K562 (cell line): Measurements from ENCODE around the gene CNR2. TPM values are rescaled to one million over a fixed set of nuclear protein-coding genes. Genes with fewer than 3 reads are reported as not detected.

Experiments
- ATAC-seq: fragments of 200-7000 bp; cut with Tn5 transposase; 3 replicates; pipeline ENCODE4 v1.9.1; 2020; ENCODE audit warnings: moderate library complexity
- BruUV-seq: library from RNA; stranded (reverse); fragments of 400-500 nt; replicated peaks from 2 replicates; lab custom pipeline; 2021; lab: Mats Ljungman, UMichigan
- CTCF ChIA-PET: fragments of 300-600 bp; formaldehyde crosslinking; extraction: SDS; loops from one replicate; lab custom pipeline; 2021; ENCODE audit warnings: low intra/inter-chr PET ratio; lab: Yijun Ruan, JAX
- POLR2A ChIA-PET: fragments of 300-600, 350-650 bp; sonication (Branson Sonifier 250); formaldehyde crosslinking; extraction: SDS; loops from one replicate; lab custom pipeline; 2021; ENCODE audit warnings: antibody characterized with exemption, inconsistent platforms; lab: Yijun Ruan, JAX
- DNase-seq, 4 experiments: peaks; one replicate each; pipeline versions ENCODE4 v3.0.0 to v3.0.0-alpha.2; 2011 to 2018; ENCODE audit warnings: low spot score in 3 of 4, mixed read lengths in 3 of 4; ENCODE audit errors: extremely low read depth in 1 of 4
- FAIRE-seq: peaks from 2 replicates; lab custom pipeline; 2011; peaks lifted over from hg19 to GRCh38; lab: Jason Lieb, UNC
- H2AFZ ChIP-seq: 2 replicates; pipeline ENCODE4 v1.6.0; 2011; ENCODE audit warnings: low read depth, low read length, control low read depth, inconsistent platforms
- H3K27ac ChIP-seq: fragments of 200-600 bp; 3 replicates; pipeline ENCODE4 v1.8.0; 2011; ENCODE audit warnings: low read depth, mild to moderate bottlenecking, control low read depth, inconsistent platforms, low read length, moderate library complexity, mixed read lengths; ENCODE audit errors: extremely low read depth
- H3K27me3 ChIP-seq, 2 experiments: fragments of 300-600 bp in 1 of 2; 2 replicates in 1 of 2; 3 replicates in 1 of 2; pipeline versions ENCODE4 v1.6.0 to v1.8.0; 2011; ENCODE audit warnings: inconsistent platforms in 2 of 2, low read length in 2 of 2, mild to moderate bottlenecking in 1 of 2, mixed read lengths in 1 of 2, moderate library complexity in 1 of 2; ENCODE audit not compliant: control insufficient read depth in 2 of 2, insufficient read depth in 2 of 2
- H3K36me3 ChIP-seq: fragments of 300-600 bp; 3 replicates; pipeline ENCODE4 v1.8.0; 2011; ENCODE audit warnings: mild to moderate bottlenecking, low read length, inconsistent platforms; ENCODE audit not compliant: control insufficient read depth, insufficient read depth
- H3K4me1 ChIP-seq, 2 experiments: fragments of 200-600 bp in 1 of 2; replicated peaks in 1 of 2; 2 replicates in 1 of 2; 3 replicates in 1 of 2; pipeline versions ENCODE4 v1.5.1 to v1.8.0; 2011; ENCODE audit warnings: inconsistent platforms in 2 of 2, low read length in 2 of 2, mild to moderate bottlenecking in 1 of 2, mixed read lengths in 1 of 2, moderate library complexity in 1 of 2; ENCODE audit not compliant: control insufficient read depth in 2 of 2, insufficient read depth in 2 of 2
- H3K4me2 ChIP-seq: 2 replicates; pipeline ENCODE4 v1.6.1; 2011; ENCODE audit warnings: low read length, control low read depth, inconsistent platforms, mixed read lengths; ENCODE audit not compliant: insufficient read depth
- H3K4me3 ChIP-seq: fragments of 200-600 bp; sonication (generic), shearing (Covaris generic); 2 replicates; pipeline ENCODE4 v1.5.1; 2016; ENCODE audit warnings: control low read depth, inconsistent platforms
- H3K79me2 ChIP-seq: fragments of 200-600 bp; 3 replicates; pipeline ENCODE4 v1.8.0; 2011; ENCODE audit warnings: low read length, inconsistent platforms; ENCODE audit not compliant: control insufficient read depth, insufficient read depth
- H3K9ac ChIP-seq, 2 experiments: 2 replicates each; pipeline versions ENCODE4 v1.6.0 to v1.6.1; 2011; ENCODE audit warnings: low read depth in 2 of 2, low read length in 2 of 2, control low read depth in 1 of 2, inconsistent platforms in 1 of 2, mild to moderate bottlenecking in 1 of 2, mixed read lengths in 1 of 2; ENCODE audit not compliant: insufficient read depth in 1 of 2
- H3K9me1 ChIP-seq: one replicate; pipeline ENCODE4 v1.6.0; 2011; ENCODE audit warnings: inconsistent platforms, mild to moderate bottlenecking, low read length, moderate library complexity; ENCODE audit not compliant: control insufficient read depth, insufficient read depth
- H3K9me3 ChIP-seq: replicated peaks from 2 replicates; pipeline ENCODE4 v1.5.1; 2011; ENCODE audit warnings: low read depth, low read length, inconsistent platforms; ENCODE audit not compliant: control insufficient read depth, insufficient read depth
- H4K20me1 ChIP-seq: replicated peaks from 2 replicates; pipeline ENCODE4 v1.6.1; 2011; ENCODE audit warnings: low read length, inconsistent platforms, mixed read lengths; ENCODE audit not compliant: control insufficient read depth, insufficient read depth
- CGGBP1 ChIP-seq: fragments of 250-450 bp; sonication (Bioruptor Pico); IDR thresholded peaks from 2 replicates; pipeline ENCODE4 v1.9.0; 2021; ENCODE audit warnings: mild to moderate bottlenecking
- E2F8 ChIP-seq: fragments of 450-650 bp; IDR thresholded peaks from 2 replicates; pipeline ENCODE4 v1.7.1; 2018; ENCODE audit warnings: mild to moderate bottlenecking, low read depth; ENCODE audit not compliant: partially characterized antibody
- EP300 ChIP-seq: IDR thresholded peaks from 2 replicates; pipeline ENCODE4 v1.6.1; 2012; ENCODE audit warnings: low read length, improper control_type of control experiment
- GABPA ChIP-seq: fragments of 200-800 bp; sonication (Bioruptor generic); conservative IDR thresholded peaks from 2 replicates; pipeline ENCODE4 v1.6.1; 2016; ENCODE audit warnings: low read depth, missing genetic modification characterization, missing compliant biosample characterization
- HES1 ChIP-seq: fragments of 450-650 bp; IDR thresholded peaks from 2 replicates; pipeline ENCODE4 v1.6.1; 2016; ENCODE audit warnings: low read depth, mild to moderate bottlenecking, moderate library complexity
- IRF1 ChIP-seq: sonication (generic); formaldehyde crosslinking; IDR thresholded peaks from 2 replicates; pipeline ENCODE4 v1.8.0; 2022; ENCODE audit warnings: missing genetic modification reagents, mild to moderate bottlenecking, borderline replicate concordance
- MBD1 ChIP-seq: fragments of 250-450 bp; sonication (Bioruptor Pico); IDR thresholded peaks from 2 replicates; pipeline ENCODE4 v1.8.0; 2022; ENCODE audit warnings: inconsistent platforms
- NFRKB ChIP-seq: fragments of 450-650 bp; IDR thresholded peaks from 2 replicates; pipeline ENCODE4 v1.6.1; 2016; ENCODE audit warnings: low read depth
- RFX7 ChIP-seq: fragments of 250-450 bp; sonication (Bioruptor Pico); IDR thresholded peaks from 2 replicates; pipeline ENCODE4 v1.5.1; 2021; ENCODE audit warnings: mild to moderate bottlenecking
- SMAD2 ChIP-seq: fragments of 150-350 bp; IDR thresholded peaks from 2 replicates; pipeline ENCODE4 v1.6.1; 2014; ENCODE audit warnings: low read depth, mild to moderate bottlenecking, low read length
- SMARCA4 ChIP-seq: fragments of 450-650 bp; IDR thresholded peaks from 2 replicates; pipeline ENCODE4 v1.6.1; 2016
- SRSF3 ChIP-seq: fragments of 200-400 bp; formaldehyde crosslinking; IDR thresholded peaks from 2 replicates; pipeline ENCODE4 v1.6.1; 2016; ENCODE audit warnings: mild to moderate bottlenecking, low read length, moderate library complexity; ENCODE audit not compliant: insufficient read depth
- TRIM24 ChIP-seq, 2 experiments: fragments of 450-650 bp; IDR thresholded peaks; 2 replicates each; pipeline ENCODE4 v1.6.1; 2016
- YBX1 ChIP-seq: fragments of 450-650 bp; IDR thresholded peaks from 2 replicates; pipeline ENCODE4 v1.7.1; 2016; ENCODE audit warnings: mild to moderate bottlenecking
- ZNF277 ChIP-seq: fragments of 250-450 bp; sonication (Bioruptor Pico); IDR thresholded peaks from 2 replicates; pipeline ENCODE4 v1.8.0; 2022; ENCODE audit warnings: inconsistent platforms, mild to moderate bottlenecking, moderate library complexity, borderline replicate concordance
- WGBS: fragments of 100-300 bp; shearing (Covaris generic); methylation state at CpG from one replicate; pipeline ENCODE4 v1.1.6; 2016; ENCODE audit warnings: low coverage, mixed read lengths; ENCODE audit not compliant: insufficient coverage; ENCODE audit errors: missing lambda C conversion rate; 5-methylcytosine and 5-hydroxymethylcytosine counted together
- in situ Hi-C: fragments of 300-500 bp; cut with MboI; formaldehyde crosslinking; loops from 4 replicates; pipeline ENCODE4 v1.15.0; 2018; ENCODE audit warnings: inconsistent platforms, mixed read lengths
- intact Hi-C: fragments of 100-400 bp; cut with micrococcal nuclease; formaldehyde crosslinking; loops from 2 replicates; pipeline ENCODE4 v1.14.2; 2022
- polyA plus RNA-seq, 8 experiments: library from polyadenylated mRNA; depleted of rRNA in 4 of 8; stranded (reverse) in 5 of 8; unstranded in 3 of 8; fragments of >200 nt; fragmentation: Nextera tagmentation in 2 of 8; fragmentation: Illumina TruSeq in 1 of 8; extraction: Ambion mirVana in 2 of 8; extraction: Trizol in 1 of 8; gene quantifications; 2 replicates each; pipeline versions ENCODE4 v1.2.1 to v1.2.3, GENCODE V29; 2011 to 2014; ENCODE audit warnings: inconsistent platforms in 1 of 8, missing spikeins in 1 of 8
- total RNA-seq, 7 experiments: library from RNA; depleted of rRNA in 6 of 7; stranded (reverse); fragments of >200 nt in 6 of 7; fragmentation: Illumina TruSeq in 2 of 7; extraction: Trizol in 2 of 7; gene quantifications; 2 replicates each; pipeline versions ENCODE4 v1.2.1 to v1.2.3, GENCODE V29; 2011 to 2021; ENCODE audit warnings: low replicate concordance in 1 of 7

CNR2 gene
- total and polyA plus RNA-seq, 9 of the 15 experiments (the other 6 are each of a cell fraction or from before 2014, with no cell fraction given): not detected

GRCh38 chr1:23868557-23869016 lies 44.6 kb downstream of the CNR2 start:
- Histone ChIP-seq H3K4me2 (peak overlapping the region; percentile 83), H2AFZ (peak overlapping the region; percentile 99), H3K4me1 (peaks cover 14 to 25% of the 10 kb centered on the region in 2 experiments), H3K9me1 (no peaks in the 10 kb centered on the region), H3K27me3 (no peaks in the 10 kb centered on the region), H3K9me3 (no peaks in the 10 kb centered on the region), H3K36me3 (peaks cover 9% of the 10 kb centered on the region; the same call in 1 of the 3 replicates), H4K20me1 (no peaks in the 10 kb centered on the region), H3K79me2 (no peaks in the 10 kb centered on the region; the same call in 2 of the 3 replicates), H3K27ac (peak overlapping the region; percentile 74), H3K9ac (peak overlapping the region; percentile 70 to 93), H3K4me3 (peak overlapping the region; percentile 72)
- peak; percentile 58 for ATAC-seq
- WGBS: 34% methylated on average over 20 of the region's 20 CpGs
- intact Hi-C loops: loop anchor here (1.0 to 5.0 kb wide), 2 partner anchors 49 to 59 kb away; no protein-coding TSS in a partner anchor
- FAIRE-seq: peak; percentile 42
- in situ Hi-C loops: no loop called here
- peak; percentile 64 to 69 (median 66) for DNase-seq
- no TSS peak for BruUV-seq
- CTCF ChIA-PET: interaction anchor here (0.6 to 2.7 kb wide), 4 partner anchors 40 to 96 kb away, joined by 3 to 14 read pairs (median 5); no protein-coding TSS in a partner anchor
- POLR2A ChIA-PET: no interaction called here
- TF ChIP-seq HES1 (no peak), IRF1 (CRISPR knock-in tag) (no peak), ZNF277 (CRISPR knock-in tag) (no peak), YBX1 (no peak), SMAD2 (no peak), CGGBP1 (no peak), GABPA (tag) (0 out of 2 replicates have a peak, but pooled peaks have one; percentile 43), SRSF3 (no peak), NFRKB (peak; percentile 66; the same call in 1 of the 2 replicates), EP300 (peak; percentile 12; the same call in 1 of the 2 replicates), TRIM24 (IDR thresholded peaks at IDR 0.05) (0 out of 4 replicates have a peak, but pooled peaks of 1 of the 2 experiments have one; percentile 5), MBD1 (CRISPR knock-in tag) (peak; percentile 98), E2F8 (no peak), RFX7 (CRISPR knock-in tag) (no peak), SMARCA4 (0 out of 2 replicates have a peak, but pooled peaks have one; percentile 21)
